G401.6 (cell line): ENCODE measurements around the gene ZNF750.

Source experiments
- FAIRE-seq: peaks from 2 replicates; lab custom pipeline; 2012; peaks lifted over from hg19 to GRCh38; lab: Jason Lieb, UNC

The ZNF750 gene

GRCh38 chr17:82859431-82860403 is 19.9 kb upstream of the ZNF750 start:
- no peak for FAIRE-seq

- FAIRE-seq, result no peak
These were observed 18.7 kb upstream of the ZNF750 start for GRCh38 chr17:82858376-82859126.

GRCh38 chr17:82856361-82856760 is 16.5 kb upstream of the ZNF750 start:
- FAIRE-seq, result no peak

- FAIRE-seq, result no peak
These were observed 14.4 kb upstream of the ZNF750 start for GRCh38 chr17:82854226-82854625.

GRCh38 chr17:82851381-82851780 is 11.6 kb upstream of the ZNF750 start:
- FAIRE-seq, result no peak

- FAIRE-seq, result no peak
These were observed 9.5 kb upstream of the ZNF750 start for GRCh38 chr17:82849076-82849945.

GRCh38 chr17:82848022-82848592 is 8.3 kb upstream of the ZNF750 start:
- FAIRE-seq, result no peak

GRCh38 chr17:82846061-82846691 is 6.4 kb upstream of the ZNF750 start:
- no peak for FAIRE-seq

GRCh38 chr17:82845163-82845807 is 5.5 kb upstream of the ZNF750 start:
- FAIRE-seq, result no peak

GRCh38 chr17:82844796-82845162 is 5.0 kb upstream of the ZNF750 start:
- FAIRE-seq, result no peak

GRCh38 chr17:82843904-82844680 is 4.3 kb upstream of the ZNF750 start:
- no peak for FAIRE-seq

- FAIRE-seq, result no peak
These were observed 2.2 kb upstream of the ZNF750 start for GRCh38 chr17:82841921-82842596.

GRCh38 chr17:82840431-82840831 is 609 bp upstream of the ZNF750 start:
- FAIRE-seq, result no peak

- FAIRE-seq, result no peak
These were observed 1.3 kb downstream of the ZNF750 start for GRCh38 chr17:82838386-82839063.

GRCh38 chr17:82837586-82838320 is 2.1 kb downstream of the ZNF750 start:
- no peak for FAIRE-seq

GRCh38 chr17:82836823-82837357 is 2.9 kb downstream of the ZNF750 start:
- no peak for FAIRE-seq

- FAIRE-seq, result no peak
These were observed 3.9 kb downstream of the ZNF750 start for GRCh38 chr17:82835766-82836512.
